Activated gamma-delta T cell (primary cell): ENCODE measurements around the gene TCTN1.
"Not testable (repeated sequence)": the region's sequence is repeated elsewhere in the genome, so short reads cannot be mapped to it uniquely, and the experiment has no call there.

Experiments
- DNase-seq: peaks from one replicate; lab custom pipeline; 2025; lab: John Stamatoyannopoulos, UW

The TCTN1 gene

GRCh38 chr12:110638796-110639195 is 24.9 kb downstream of the TCTN1 start:
- DNase-seq, result no peak

GRCh38 chr12:110639336-110640141 is 25.6 kb downstream of the TCTN1 start:
- no peak for DNase-seq

DNA sequence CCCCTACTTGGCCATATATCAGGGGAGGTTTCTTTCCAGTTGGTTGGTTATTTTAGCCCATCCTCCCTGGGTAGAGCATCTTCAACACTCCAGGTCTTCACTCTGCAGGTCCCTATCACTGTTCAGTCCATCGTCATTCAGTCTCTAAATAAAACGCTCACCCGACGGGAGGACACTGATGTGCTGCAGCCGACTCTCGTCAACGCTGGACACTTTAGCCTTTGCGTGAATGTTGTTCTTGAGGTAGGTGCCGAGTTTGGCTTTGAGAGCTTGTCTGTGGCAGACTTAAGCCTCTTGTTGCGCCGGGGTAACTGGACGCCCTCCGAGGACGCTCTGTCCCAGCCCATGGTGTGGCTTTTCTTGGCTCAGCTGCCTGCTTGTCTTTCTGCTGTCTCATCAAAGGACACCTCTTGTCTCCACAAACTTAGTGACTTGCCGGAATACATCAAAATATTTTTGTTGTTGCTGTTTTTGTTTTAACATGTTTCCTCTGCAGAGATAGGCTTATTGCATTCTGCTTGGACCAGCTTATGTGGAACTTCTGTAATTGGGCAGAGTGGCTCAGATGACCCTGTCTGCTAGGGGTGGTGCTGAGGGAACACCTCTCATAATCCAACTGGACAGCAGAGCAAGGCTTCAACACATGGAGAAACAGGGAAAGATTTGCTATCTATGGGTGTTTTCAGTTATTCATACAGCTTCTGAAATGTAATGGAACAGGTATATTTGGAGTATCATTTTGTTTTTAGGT is 26.5 kb downstream of the TCTN1 start:
- DNase-seq, result no peak

- DNase-seq, result no peak
These were observed 27.6 kb downstream of the TCTN1 start for GRCh38 chr12:110641521-110641920.

- no peak for DNase-seq
These were observed 33.7 kb downstream of the TCTN1 start for GRCh38 chr12:110647631-110648040.

- no peak for DNase-seq
These were observed 35.5 kb downstream of the TCTN1 start for GRCh38 chr12:110649341-110649847.

DNA sequence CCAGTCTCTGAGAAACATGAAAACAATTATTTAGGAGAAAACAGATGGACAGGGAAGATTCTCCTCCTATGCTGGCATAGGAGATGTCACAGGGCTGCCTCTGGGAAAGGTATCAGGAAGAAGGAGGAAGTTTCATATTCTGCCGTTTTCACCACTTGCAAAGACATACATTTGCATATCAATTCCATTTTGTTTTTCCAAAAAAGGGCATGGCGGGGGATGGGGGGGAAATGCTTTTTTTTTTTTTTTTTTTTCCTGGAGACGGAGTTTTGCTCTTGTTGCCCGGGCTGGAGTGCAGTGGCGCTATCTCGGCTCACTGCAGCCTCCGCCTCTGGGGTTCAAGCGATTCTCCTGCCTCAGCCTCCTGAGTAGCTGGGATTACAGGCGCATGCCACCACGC is 40.3 kb downstream of the TCTN1 start:
- not testable (repeated sequence) for DNase-seq

GRCh38 chr12:110656071-110656655 is 42.2 kb downstream of the TCTN1 start:
- no peak for DNase-seq

DNA sequence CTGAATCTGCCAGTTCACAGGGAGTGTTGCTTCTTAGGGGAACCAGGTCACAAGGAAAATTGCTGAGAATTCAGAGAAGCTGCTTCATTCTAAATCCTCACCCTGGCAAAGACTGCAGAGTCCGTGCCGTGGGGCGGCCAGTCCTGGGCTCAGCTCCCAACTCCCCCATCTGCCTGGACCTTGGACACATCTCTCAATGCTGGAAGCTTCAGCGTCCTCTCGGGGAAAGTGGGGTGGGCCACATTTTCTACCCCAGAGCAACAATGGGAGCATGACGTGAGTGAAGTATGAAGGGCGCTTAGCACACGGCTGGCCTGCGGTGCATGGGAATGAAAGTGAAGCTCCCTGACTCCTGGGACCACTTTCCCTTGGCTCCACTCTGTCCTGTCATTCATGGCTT is 43.8 kb downstream of the TCTN1 start:
- DNase-seq, result no peak

DNA sequence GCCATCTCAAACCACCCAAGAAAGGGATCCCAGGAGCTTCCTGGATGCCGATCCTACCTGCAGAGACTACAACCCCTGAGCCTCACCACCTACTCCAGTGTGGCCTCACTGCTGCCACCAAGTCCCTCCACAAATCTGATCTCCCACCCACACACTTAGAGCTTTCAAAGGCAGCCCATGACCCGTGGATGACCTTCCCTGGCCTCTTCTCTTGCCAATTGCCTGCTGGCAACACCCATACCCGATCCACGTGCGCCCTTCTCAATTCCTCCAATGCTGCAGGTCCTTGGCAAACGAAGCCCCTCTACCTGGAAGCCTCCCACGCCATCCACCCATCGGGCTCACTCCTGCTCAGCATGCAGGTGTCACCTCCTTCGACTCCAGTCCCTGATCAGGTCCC is 44.3 kb downstream of the TCTN1 start:
- DNase-seq, result no peak

GRCh38 chr12:110658878-110659277 is 44.9 kb downstream of the TCTN1 start:
- no peak for DNase-seq

GRCh38 chr12:110661337-110661972 is 47.5 kb downstream of the TCTN1 start:
- peak; percentile 44 for DNase-seq

DNA sequence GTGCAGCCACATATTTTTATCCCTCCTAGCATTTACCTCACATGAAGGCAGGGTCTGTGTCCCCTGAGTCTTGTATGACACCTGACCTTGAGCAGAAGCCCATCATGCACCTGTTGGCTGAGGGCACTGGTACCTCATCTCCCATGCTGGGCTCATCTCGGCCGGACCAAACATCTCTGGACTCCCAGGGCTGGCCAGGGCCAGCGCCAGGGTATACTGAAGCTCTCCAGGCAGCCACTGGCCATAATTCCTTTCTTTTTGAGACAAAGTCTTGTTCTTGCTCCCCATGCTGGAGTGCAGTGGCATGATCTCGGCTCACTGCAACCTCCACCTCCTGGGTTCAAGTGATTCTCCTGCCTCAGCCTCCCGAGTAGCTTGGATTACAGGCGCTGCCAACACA is 53.0 kb downstream of the TCTN1 start:
- DNase-seq, result no peak

DNA sequence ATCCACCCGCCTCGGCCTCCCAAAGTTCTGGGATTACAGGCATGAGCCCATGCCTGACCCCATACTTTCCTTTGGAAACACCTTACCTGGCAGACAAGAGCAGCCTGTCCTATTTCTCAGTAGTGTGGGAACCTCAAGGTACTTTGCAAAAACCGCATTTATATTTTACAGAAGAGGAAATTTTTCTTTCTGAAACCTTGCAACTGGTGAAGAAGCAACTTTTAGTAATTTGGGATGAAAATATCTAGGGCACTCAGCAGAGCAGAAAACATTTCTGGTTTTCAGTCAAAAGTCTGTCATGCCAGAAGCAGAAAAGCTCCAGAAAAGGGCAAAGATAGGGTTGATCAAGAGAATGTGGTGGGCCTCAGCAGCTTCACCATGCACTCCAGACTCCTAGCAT is 53.7 kb downstream of the TCTN1 start:
- DNase-seq, result no peak

DNA sequence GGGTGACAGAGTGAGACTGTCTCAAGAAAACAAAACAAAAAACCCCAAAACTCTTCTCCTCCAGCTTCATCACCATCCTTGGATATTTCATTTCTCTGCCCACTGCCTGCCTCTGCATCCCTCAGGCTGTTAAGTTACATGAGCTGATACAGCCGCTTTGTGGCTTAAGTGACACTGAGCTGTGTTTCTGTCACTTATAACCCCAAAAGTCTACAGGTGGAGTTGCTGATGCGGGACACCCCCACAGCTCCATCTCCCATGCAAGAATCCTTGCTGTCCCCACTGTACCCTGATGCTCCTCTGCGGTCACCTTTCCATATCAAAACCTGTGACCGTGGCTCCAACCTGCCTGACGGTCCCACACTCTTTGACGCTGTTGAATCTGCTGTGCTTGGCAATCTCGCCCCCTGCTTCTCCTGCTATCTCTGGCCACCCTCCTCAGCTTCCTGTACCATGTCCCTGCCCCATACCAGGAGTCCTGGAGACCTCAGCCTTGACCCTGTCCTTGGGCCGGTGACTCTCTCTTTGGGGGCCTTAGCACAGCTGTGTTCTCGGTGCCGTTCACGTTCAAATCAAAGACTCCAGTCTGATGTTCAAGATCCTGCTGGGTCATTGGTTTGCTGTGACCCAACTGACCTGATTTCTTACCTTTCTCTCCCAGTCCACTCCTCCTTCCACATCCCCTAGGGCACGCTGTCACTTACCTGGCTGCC is 54.7 kb downstream of the TCTN1 start:
- DNase-seq, result no peak

DNA sequence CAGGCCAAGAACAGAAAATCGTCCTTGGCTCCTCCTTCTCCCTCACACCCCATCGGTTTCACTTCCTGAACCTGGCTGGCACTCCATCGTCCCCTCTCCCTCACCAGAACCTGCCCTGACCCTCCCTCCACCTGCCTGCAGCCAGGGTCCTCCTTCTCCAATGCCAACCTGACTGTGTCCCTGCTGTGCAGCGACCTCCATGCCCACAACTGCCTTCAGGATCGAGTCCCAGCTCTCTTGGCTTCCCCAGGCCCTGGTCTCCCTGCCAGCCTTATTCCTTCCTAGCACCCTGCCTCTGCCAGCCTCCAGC is 55.2 kb downstream of the TCTN1 start:
- no peak for DNase-seq

- DNase-seq, result no peak
These were observed 56.3 kb downstream of the TCTN1 start for GRCh38 chr12:110670161-110670701.

DNA sequence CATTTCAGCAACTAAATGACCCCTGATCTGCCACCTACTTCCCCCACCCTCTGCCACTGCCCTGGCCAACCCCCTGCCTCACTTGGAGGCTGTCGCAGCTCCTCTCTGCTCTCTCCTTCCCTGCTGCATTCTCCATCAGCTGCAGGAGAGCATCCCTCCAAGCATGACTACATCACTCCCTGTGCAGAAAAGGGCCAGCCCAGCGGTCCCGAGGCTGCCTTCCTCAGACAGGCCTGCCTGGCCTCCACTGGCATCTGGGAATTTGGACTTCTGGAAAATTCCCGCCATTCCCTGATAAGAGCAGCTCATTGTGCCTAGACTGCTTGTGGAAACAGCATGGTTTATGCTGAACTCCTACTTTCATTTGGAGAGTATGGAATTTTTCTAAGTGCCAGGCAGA is 62.2 kb downstream of the TCTN1 start:
- DNase-seq, result no peak

DNA sequence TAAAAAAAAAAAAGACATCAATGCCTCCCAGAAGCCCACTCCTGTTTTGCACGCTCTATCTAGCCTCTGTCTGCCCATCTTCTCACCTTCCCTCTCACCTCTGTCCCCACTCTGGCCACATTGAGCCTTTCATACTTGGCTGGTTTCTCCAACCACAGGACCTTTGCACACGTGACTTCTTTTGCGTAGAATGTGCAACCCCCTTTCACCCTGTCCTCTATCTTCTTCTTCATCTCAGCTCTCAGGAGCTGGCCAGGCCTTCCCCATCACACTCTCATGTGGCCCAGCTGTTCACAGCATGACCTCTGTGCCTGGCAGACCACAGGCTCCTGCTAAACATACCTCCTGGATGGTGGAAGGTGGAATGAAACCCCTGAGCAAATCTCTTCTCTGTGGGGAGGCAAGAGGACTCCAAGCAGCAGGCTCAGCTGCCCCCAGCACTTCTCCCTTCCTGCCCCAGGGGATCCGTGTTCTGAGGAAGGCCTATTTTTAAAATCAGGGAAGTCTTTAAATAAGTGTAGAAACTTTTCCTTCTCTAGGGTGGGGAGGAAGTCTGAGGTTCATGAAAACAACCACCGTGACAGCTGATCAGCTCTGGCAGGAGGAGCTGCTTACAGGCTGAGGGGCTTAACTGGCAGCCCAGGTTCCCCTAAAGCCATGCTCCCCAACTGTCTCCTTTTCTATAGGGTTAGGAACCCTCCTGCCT is 63.4 kb downstream of the TCTN1 start:
- no peak for DNase-seq

DNA sequence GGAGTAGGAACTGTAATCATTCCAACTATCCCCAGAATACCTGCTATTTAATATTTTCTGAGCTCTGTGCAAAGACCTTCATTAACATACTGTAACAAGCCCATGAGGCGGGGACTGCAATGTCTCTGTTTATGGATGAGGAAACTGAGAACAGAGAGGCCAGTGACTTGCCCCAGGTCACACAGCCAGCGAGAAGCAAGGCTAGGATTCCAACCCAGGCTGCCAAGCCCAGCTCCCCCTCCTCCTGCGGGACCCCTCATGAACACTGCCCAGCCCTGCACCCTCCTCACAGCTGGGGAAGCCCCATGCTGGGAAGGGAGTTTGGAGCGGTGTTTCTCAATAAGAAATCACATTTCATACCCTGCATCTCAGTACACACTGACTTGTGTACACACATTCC is 64.1 kb downstream of the TCTN1 start:
- DNase-seq, result no peak

DNA sequence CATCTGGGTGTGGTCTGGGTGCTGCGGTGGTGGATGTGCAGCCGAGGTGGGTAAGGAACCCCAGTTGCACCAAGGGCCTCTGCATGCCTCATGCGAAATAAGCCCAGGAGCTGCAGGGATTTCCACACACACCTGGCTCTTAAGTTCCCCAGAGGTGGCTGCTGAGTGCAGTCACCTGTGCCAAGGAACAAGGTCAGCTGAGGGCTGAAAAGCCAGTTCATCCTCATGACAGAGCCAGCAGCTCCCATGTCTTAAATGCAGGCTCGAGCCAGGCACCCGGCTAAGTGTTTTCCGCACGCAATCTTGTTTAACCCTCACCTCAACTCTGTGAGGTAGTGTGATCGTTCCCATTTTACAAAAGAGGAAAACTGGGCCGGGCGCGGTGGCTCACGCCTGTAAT is 65.3 kb downstream of the TCTN1 start:
- DNase-seq, result no peak
